Cardiac muscle cell (in vitro differentiated cells and primary cell): Measurements from ENCODE around the gene TUBB4B. TPM values are rescaled to one million over a fixed set of nuclear protein-coding genes. Genes with fewer than 3 reads are reported as not detected.
A peak's percentile ranks its signal among the peaks of the same experiment; 100 is the strongest.

ENCODE experiments used
- DNase-seq, 2 donors: peaks; one replicate each; pipeline versions ENCODE4 v3.0.0 to v3.0.0-alpha.2; 2010 to 2017; ENCODE audit warnings: low read depth in 1 of 2, low spot score in 1 of 2
- H3K27ac ChIP-seq: fragments of 200-600 bp; sonication (generic); 2 replicates; pipeline ENCODE4 v1.5.1; 2016
- H3K27me3 ChIP-seq: fragments of 200-600 bp; sonication (generic); 2 replicates; pipeline ENCODE4 v1.6.0; 2016; ENCODE audit warnings: control low read depth
- H3K36me3 ChIP-seq: fragments of 200-600 bp; sonication (generic); 2 replicates; pipeline ENCODE4 v1.5.1; 2016; ENCODE audit warnings: control low read depth
- H3K4me1 ChIP-seq: fragments of 200-600 bp; sonication (generic); 2 replicates; pipeline ENCODE4 v1.8.1; 2017; ENCODE audit warnings: low read depth, mild to moderate bottlenecking, mixed run types
- H3K4me3 ChIP-seq: fragments of 200-600 bp; sonication (generic); 2 replicates; pipeline ENCODE4 v1.5.1; 2016; ENCODE audit warnings: mild to moderate bottlenecking
- H3K9me3 ChIP-seq: fragments of 200-600 bp; sonication (generic); 2 replicates; pipeline ENCODE4 v1.5.1; 2017; ENCODE audit warnings: low read depth, mild to moderate bottlenecking, control low read depth
- polyA plus RNA-seq: library from polyadenylated mRNA; unstranded; fragments of >200 nt; fragmentation: Nextera tagmentation; extraction: Ambion mirVana; gene quantifications from 2 replicates; pipeline ENCODE4 v1.2.1, GENCODE V29; 2016
- total RNA-seq: library from RNA; depleted of rRNA; stranded (reverse); fragments of >200 nt; gene quantifications from 2 replicates; pipeline ENCODE4 v1.2.3, GENCODE V29; 2016
- TF ChIP-seq, protein P1 (sequence below): IDR thresholded peaks from 2 replicates; pipeline ENCODE4 v1.5.1; 2012; ENCODE audit warnings: low read depth, mild to moderate bottlenecking, low read length

The TUBB4B gene
- total and polyA plus RNA-seq, 2 experiments from 2014 or later: 540 to 745 TPM

DNA sequence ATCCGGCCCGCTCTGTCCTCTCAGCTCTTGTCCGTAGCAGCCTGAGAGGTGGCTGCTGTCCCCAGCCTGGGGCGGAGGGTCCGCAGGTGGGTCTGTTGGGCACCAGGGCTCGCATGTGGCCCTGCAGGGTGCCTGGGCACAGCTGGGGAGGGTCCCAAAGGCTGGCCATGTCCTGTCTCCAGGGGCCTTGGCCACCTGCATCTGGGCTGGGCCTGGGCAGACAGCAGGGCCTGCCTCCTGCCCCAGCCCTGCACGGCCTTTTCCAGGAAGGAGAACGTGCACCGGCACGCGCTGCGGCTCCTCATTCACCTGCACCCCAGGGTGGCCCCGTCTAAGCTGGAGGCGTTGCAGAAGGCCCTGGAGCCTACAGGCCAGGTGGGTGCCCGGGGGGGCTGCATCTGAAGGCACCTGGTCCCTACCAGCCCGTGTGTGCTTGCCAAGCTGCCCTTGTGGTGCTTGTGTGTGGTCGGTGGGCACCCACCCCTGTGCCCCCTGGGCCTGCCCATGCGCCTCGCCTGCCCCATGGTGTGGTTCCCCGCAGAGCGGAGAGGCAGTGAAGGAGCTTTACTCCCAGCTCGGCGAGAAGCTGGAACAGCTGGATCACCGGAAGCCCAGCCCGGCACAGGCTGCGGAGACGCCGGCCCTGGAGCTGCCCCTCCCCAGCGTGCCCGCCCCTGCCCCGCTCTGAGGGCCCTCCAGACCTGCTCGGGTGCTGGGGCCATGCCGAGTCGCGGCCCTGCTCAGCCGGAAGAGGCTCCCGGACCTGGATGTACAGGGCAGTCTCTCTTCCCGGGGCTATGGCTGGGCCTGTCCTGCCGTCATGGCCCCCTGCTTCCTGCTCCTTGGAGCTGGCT lies 31.4 kb downstream of the TUBB4B start:
- Histone ChIP-seq H3K4me3 (no peak overlapping the region), H3K27ac (no peak overlapping the region), H3K9me3 (no peaks in the 10 kb centered on the region), H3K27me3 (no peaks in the 10 kb centered on the region), H3K4me1 (peaks cover 19% of the 10 kb centered on the region), H3K36me3 (peaks cover 9% of the 10 kb centered on the region)
- TF ChIP-seq, protein P1, sequence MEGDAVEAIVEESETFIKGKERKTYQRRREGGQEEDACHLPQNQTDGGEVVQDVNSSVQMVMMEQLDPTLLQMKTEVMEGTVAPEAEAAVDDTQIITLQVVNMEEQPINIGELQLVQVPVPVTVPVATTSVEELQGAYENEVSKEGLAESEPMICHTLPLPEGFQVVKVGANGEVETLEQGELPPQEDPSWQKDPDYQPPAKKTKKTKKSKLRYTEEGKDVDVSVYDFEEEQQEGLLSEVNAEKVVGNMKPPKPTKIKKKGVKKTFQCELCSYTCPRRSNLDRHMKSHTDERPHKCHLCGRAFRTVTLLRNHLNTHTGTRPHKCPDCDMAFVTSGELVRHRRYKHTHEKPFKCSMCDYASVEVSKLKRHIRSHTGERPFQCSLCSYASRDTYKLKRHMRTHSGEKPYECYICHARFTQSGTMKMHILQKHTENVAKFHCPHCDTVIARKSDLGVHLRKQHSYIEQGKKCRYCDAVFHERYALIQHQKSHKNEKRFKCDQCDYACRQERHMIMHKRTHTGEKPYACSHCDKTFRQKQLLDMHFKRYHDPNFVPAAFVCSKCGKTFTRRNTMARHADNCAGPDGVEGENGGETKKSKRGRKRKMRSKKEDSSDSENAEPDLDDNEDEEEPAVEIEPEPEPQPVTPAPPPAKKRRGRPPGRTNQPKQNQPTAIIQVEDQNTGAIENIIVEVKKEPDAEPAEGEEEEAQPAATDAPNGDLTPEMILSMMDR: no peak
- no peak for DNase-seq

DNA sequence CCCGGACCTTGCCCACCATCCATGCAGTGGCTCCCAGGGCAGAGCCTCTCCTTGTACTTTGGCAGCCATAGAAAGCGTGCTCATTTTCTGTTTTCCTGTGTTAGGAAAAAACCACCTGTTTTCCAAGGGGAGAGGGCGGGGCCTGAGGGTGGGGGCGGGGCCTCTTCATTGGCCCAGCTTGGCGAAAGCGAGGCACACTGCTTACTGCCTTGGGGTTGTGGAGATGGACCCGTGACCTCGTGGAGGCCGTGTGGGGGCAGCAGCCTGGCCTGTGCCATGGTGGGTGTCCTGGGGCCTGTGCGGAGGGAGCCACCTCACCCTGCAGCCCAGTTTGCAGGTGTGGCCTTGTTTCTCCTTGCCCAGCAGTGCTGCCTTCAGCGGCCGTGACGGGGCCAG lies 32.0 kb downstream of the TUBB4B start:
- no peak overlapping the region for H3K4me3 ChIP-seq
- TF ChIP-seq, protein P1: no peak
- H3K36me3 ChIP-seq: peaks cover 9% of the 10 kb centered on the region
- no peak overlapping the region for H3K27ac ChIP-seq
- DNase-seq: no peak
- no peaks in the 10 kb centered on the region for H3K9me3 ChIP-seq
- H3K4me1 ChIP-seq: peaks cover 25% of the 10 kb centered on the region
- H3K27me3 ChIP-seq: no peaks in the 10 kb centered on the region

DNA sequence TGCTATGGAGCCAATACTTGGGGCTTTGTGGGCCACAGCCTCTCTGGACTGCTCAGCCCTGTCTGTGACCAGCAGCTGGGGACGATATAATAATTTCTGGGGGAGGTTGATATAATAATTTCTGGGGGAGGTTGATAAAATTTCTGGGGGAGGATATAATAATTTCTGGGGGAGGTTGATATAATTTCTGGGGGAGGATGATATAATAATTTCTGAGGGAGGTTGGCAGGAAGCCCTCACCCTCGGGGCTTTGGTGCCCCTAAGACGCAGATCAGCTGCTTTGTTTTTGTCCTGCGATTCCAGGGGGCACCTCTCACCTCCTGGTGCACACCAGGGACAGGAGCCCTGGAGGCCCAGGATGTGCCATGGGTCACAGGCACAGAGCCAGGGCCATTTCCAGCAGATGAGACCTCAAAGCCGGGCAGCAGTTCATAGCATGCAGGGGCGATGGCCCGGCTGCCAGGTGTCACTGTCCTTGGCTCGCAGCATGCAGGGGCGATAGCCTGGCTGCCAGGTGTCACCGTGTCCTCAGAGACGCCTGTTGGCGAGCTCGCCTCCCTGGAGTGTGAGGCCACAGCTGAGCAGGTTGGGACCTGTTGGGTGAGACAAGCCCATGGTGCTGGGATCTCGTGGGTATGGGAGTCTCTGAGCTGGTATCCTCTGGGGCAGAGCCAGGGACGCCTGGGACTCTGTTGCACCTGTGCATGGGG lies 32.7 kb downstream of the TUBB4B start:
- no peak for DNase-seq
- H3K36me3 ChIP-seq: peaks cover 8% of the 10 kb centered on the region
- H3K4me1 ChIP-seq: peaks cover 29% of the 10 kb centered on the region
- H3K9me3 ChIP-seq: no peaks in the 10 kb centered on the region
- H3K4me3 ChIP-seq: no peak overlapping the region
- H3K27ac ChIP-seq: peak overlapping the region; percentile 13
- TF ChIP-seq, protein P1: no peak
- no peaks in the 10 kb centered on the region for H3K27me3 ChIP-seq

DNA sequence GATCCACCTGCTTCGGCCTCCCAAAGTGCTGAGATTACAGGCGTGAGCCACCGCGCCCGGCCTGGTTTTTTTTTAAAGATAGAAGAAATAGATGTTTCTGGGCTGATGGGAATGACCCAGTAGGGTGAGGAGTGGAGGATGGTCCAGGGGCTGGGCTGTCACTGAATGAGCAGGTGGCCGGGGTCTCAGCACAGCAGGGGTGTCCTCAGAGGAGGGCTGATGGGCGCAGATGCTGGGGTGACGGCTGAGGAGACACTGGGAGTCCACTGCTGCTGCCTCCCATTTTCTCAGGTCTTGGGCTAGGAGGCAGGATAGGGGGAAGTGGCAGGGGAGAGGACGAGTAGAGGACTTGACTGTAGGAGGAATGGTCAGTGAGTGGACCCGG lies 34.1 kb downstream of the TUBB4B start:
- peaks cover 9% of the 10 kb centered on the region for H3K36me3 ChIP-seq
- peak overlapping the region; percentile 98 for H3K27ac ChIP-seq
- no peak for DNase-seq
- TF ChIP-seq, protein P1: no peak
- H3K4me1 ChIP-seq: peaks cover 29% of the 10 kb centered on the region
- no peak overlapping the region for H3K4me3 ChIP-seq
- H3K9me3 ChIP-seq: no peaks in the 10 kb centered on the region
- H3K27me3 ChIP-seq: no peaks in the 10 kb centered on the region

DNA sequence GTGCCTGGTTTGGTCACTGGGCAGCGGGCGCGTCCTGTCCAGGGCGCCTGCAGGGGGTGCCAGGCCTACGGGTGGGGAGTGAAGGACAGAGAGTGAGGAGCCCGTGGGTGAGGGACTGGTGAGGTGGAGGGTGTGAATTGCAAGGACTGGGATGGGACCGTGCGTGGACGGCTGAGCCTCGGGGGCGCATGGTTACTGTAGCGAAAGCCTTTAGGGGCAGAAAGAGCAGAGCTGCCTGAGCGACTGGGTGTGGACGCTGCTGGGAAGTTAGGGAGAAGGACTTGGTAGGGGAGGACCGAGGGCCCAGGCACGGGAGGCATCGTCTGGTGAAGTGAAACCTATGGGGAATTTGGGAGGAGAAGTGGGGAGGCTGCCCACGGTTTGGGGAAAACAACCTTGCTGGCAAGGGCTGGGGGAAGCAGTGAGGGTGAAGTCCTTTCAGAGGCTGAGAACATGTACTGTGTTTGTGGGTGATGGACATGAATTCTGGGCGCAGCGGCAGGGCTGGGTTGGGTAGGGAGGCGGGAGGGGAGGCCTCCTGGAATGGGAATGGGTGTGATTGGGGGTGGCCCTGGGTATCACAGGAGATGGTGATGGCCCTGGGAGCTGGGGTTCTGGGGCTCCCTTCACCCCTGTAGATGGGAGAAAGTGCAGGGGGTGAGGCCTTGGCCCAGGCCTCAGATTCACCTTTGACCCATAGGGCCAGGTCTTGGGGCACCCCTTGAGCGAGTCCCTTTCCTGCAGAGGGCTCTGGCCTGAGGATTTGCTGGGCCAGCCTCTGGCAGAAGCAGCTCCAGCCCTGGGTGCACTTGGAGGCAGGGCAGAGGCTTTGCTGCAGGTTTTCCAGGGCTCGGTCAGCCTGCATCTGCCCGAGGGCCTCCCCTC lies 34.7 kb downstream of the TUBB4B start:
- DNase-seq: no peak
- Histone ChIP-seq H3K4me3 (no peak overlapping the region), H3K36me3 (peaks cover 9% of the 10 kb centered on the region), H3K9me3 (no peaks in the 10 kb centered on the region), H3K27me3 (no peaks in the 10 kb centered on the region), H3K27ac (peak overlapping the region; percentile 98), H3K4me1 (peaks cover 32% of the 10 kb centered on the region)
- TF ChIP-seq, protein P1: no peak
